Fibroblast of the aortic adventitia (primary cell): ENCODE measurements around the gene IRX5. TPM values are rescaled to one million over a fixed set of nuclear protein-coding genes. Genes with fewer than 3 reads are reported as not detected.

ENCODE experiments used
- DNase-seq: peaks from one replicate; pipeline ENCODE4 v3.0.0-alpha.2; 2010; ENCODE audit warnings: low read depth
- H3K4me3 ChIP-seq: 2 replicates; pipeline ENCODE4 v1.5.1; 2011; ENCODE audit warnings: low read depth, mild to moderate bottlenecking, control low read depth, low read length, moderate library complexity
- total RNA-seq: library from RNA; depleted of rRNA; stranded (reverse); fragments of >200 nt; gene quantifications from 2 replicates; pipeline ENCODE4 v1.2.3, GENCODE V29; 2012; ENCODE audit warnings: low replicate concordance
- TF ChIP-seq, protein P1 (sequence below): IDR thresholded peaks from 2 replicates; pipeline ENCODE4 v1.5.1; 2011; ENCODE audit warnings: mild to moderate bottlenecking, low read length, control low read depth, inconsistent platforms; ENCODE audit not compliant: insufficient read depth

Gene IRX5
- total RNA-seq, 1 donor = 0.27 TPM

DNA sequence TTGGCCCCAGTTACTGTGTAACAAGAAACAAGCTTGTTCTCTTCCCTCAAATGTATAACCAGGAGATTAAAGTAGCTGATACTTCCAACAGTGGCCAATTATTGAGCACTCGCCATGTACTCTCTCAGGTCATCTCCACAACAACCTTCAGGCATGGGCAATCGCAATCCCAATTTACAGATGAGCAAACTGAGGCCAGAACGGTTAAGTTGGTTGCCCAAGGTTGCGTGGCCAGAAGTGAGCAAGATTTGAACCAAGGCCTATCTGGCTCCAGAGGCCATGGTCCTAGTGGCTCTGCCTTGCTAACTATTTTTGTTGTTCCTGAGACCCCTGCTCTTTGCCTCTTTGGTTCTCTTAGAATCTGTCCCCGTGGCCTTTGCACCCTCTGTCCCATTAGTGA lies 33.6 kb downstream of the IRX5 start:
- no peak for DNase-seq
- TF ChIP-seq, protein P1, sequence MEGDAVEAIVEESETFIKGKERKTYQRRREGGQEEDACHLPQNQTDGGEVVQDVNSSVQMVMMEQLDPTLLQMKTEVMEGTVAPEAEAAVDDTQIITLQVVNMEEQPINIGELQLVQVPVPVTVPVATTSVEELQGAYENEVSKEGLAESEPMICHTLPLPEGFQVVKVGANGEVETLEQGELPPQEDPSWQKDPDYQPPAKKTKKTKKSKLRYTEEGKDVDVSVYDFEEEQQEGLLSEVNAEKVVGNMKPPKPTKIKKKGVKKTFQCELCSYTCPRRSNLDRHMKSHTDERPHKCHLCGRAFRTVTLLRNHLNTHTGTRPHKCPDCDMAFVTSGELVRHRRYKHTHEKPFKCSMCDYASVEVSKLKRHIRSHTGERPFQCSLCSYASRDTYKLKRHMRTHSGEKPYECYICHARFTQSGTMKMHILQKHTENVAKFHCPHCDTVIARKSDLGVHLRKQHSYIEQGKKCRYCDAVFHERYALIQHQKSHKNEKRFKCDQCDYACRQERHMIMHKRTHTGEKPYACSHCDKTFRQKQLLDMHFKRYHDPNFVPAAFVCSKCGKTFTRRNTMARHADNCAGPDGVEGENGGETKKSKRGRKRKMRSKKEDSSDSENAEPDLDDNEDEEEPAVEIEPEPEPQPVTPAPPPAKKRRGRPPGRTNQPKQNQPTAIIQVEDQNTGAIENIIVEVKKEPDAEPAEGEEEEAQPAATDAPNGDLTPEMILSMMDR = no peak
- H3K4me3 ChIP-seq = no peak overlapping the region

DNA sequence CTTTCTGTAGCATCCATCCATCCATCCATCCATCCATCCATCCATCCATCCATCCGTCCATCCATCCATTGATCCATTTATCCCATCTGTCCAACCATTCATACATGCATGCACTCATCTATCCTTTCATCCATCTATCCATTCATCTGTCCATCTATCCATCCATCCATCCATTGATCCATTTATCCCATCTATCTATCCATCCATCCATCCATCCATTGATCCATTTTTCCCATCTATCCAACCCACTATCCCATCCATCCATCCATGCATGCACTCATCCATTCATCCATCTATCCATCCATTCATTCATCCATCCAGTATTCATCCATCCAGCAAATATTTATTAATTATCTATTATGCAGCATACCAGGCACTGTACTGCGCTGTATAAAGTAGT lies 34.8 kb downstream of the IRX5 start:
- TF ChIP-seq, protein P1 = no peak
- no peak overlapping the region for H3K4me3 ChIP-seq
- no peak for DNase-seq

DNA sequence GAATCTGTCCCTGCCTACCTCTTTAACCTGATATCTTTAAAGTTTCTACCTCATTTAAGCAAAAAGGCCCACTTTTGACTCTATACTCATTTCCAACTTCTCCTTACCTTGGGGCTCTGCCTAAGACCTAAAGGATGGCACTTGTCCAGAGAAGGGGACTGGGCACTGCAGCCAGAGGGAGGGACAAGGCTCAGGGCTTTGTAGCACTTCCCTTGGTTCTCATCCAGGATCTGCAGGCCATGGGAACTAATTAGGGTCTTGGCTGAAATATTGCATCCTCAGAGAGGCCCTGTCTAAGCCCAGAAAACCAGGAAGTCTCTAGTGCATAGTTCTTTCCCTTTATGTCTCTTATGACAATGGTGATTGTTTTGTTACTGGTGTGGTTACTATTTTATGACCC lies 37.3 kb downstream of the IRX5 start:
- TF ChIP-seq, protein P1 = no peak
- no peak for DNase-seq
- no peak overlapping the region for H3K4me3 ChIP-seq

DNA sequence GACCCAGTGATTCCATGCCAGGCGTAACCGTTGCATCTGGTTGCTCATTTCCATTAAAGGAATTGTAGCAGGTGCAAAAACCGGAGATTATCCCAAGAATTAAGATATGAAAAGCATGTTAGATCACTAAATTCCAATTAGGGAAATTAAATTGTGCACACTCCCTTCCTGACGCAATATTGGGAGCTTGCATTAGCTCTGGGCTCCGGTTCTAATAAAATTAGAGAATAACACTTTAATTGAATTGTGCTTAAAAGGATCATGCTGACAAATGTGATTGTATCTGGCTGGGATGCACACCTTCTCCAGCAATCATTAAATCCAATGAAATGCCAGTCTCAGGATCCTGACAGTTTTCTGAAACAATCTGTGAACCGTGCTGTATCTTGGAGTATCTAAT lies 38.1 kb downstream of the IRX5 start:
- TF ChIP-seq, protein P1 = no peak
- H3K4me3 ChIP-seq = no peak overlapping the region
- no peak for DNase-seq

DNA sequence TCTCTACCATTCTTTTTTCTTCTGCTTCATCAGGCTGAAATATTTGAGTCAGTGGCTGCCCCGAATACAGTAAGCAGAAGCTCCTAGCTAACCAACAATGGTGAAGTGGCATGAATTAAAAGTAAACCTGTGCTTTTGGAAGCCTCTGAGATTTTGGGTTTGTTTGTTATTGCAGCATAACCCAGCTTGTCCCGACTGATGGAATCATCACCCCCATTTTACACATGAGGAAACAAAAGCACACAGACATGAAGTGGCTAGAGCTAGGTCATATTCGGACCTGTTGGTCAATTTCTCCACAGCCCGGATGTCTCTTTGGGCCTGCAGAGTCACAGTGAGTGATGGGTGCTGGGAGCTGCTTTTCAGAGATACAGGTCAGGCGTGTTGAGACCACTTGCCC lies 39.4 kb downstream of the IRX5 start:
- H3K4me3 ChIP-seq = no peak overlapping the region
- TF ChIP-seq, protein P1 = no peak
- no peak for DNase-seq

DNA sequence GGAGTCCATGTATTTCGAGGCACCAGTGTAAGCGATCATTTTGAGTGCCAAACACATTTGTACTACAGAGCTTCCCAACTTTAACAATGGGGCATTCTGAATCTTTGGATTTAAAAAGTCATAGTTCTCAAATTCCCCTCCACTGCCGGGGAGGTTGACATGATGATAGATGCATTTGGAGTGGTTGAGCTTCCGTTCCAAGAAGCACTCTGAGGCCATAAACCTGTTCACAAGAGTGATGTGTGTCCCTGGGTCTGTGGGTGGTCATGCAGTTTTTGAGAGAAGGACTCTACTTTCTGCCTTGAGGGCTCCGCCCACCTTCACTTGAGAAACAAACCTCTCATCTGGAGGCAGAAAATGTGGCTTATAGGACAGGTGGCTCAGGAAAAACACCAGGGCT lies 43.7 kb downstream of the IRX5 start:
- TF ChIP-seq, protein P1 = no peak
- DNase-seq = no peak

DNA sequence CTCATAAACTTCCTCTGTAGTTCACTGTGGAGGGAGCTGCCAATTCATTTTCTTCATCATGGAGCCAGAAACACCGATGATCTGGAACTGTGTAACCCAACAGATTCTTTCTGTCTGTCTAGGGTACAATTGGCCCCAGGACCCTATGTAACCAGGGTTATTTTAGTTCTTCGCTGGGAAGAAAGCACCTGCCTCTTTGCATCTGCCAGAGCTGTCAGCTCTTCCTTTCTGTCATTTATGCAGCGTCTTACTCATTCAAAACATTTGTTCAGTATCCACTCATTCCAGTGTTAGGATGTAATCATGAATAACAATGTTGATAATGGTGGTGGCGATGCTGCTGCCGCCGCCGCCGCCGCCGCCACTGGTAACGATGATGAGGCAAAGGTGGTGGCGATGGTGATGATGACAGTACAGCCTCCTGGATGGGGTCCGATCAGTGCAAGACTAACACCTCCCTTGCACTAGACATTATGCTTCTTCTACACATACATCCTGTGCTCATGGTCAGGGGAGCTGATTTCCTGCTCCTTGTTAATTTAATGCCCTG lies 46.1 kb downstream of the IRX5 start:
- TF ChIP-seq, protein P1 = no peak
- no peak overlapping the region for H3K4me3 ChIP-seq
- DNase-seq = no peak

More for the DNA sequence above, 43.7 kb downstream of the IRX5 start:
- no peak overlapping the region for H3K4me3 ChIP-seq
